GM12864 (cell line): ENCODE data around the gene GALNT14.

Experiments
- DNase-seq: peaks from one replicate; pipeline ENCODE4 v3.0.0-alpha.2; 2011; ENCODE audit warnings: low read depth
- H3K4me3 ChIP-seq: 2 replicates; pipeline ENCODE4 v1.5.1; 2011; ENCODE audit warnings: mild to moderate bottlenecking, low read depth, low read length, control low read depth
- CTCF ChIP-seq: IDR thresholded peaks from 2 replicates; pipeline ENCODE4 v1.5.1; 2011; ENCODE audit warnings: low read depth, mild to moderate bottlenecking, moderate library complexity, low read length, control low read depth, inconsistent platforms; ENCODE audit errors: missing control alignments

Gene GALNT14

GRCh38 chr2:31124904-31125303, 13.3 kb downstream of the GALNT14 start:
- TF ChIP-seq CTCF, result no peak
- no peak overlapping the region for H3K4me3 ChIP-seq
- no peak for DNase-seq

DNA sequence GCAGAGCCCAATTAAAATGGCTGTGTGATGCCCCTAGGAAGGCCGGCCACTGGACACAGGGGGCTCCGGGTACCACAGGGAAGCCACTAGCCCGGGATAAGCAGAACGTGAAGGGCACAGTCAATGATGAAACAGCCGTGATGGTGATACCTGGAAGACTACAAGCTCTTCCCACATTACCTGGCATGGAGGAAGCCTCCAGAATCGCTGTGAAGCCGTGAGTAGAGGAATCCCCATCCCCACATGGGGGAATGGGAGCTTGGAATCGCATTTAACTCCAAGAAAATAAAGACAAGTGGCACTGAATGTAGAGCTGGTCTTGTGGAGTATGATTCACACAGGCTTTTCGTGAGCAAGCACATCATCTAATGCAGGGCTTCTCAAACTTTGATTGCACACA, 16.1 kb downstream of the GALNT14 start:
- no peak for TF ChIP-seq CTCF
- no peak overlapping the region for H3K4me3 ChIP-seq
- DNase-seq, result no peak

DNA sequence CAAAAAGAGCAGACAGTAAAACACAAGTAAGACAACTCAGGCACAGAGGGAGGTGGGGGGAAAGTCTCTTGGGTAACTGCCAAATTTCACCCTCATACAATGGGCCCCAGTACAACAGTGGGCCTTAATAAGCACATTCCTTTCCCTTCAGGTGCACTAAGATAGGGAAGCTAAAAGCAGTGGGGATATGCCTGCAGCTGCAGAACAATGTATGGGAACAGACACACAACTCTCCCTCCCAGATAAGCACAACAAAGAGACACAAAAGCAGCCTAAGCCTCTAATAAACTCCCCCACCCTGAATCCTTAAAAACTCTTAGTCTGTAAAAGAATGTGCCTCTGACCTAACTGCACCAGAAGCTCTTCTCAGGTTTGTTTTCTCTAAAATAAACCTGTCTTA, 24.5 kb downstream of the GALNT14 start:
- no peak overlapping the region for H3K4me3 ChIP-seq
- TF ChIP-seq CTCF, result no peak
- DNase-seq, result no peak

DNA sequence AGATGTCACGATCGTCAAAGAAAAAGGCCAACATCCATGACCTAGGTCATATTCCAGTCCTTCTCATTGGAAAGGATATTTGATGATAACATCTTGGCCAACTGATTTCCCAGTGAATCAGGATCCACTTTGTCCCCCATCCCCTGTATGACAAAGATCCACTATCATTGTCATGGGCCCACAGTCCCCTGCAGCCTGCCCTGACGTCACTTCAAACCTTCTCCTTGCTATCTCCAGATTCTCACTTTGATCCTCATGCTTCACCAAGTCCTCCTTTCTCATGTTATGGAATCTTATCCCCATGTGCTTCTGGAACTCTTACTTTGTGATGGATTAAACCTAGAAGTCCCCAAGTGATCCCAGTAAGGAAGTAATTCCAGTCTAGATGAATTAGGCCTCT, 25.7 kb downstream of the GALNT14 start:
- no peak for TF ChIP-seq CTCF
- no peak overlapping the region for H3K4me3 ChIP-seq
- DNase-seq, result no peak

GRCh38 chr2:31110998-31111397, 27.2 kb downstream of the GALNT14 start:
- DNase-seq, result no peak
- no peak overlapping the region for H3K4me3 ChIP-seq
- no peak for TF ChIP-seq CTCF

- DNase-seq, result no peak
- no peak overlapping the region for H3K4me3 ChIP-seq
- no peak for TF ChIP-seq CTCF
Observed at GRCh38 chr2:31110431-31110830, 27.8 kb downstream of the GALNT14 start.

GRCh38 chr2:31109633-31110192, 28.5 kb downstream of the GALNT14 start:
- no peak for DNase-seq
- no peak for TF ChIP-seq CTCF

More at GRCh38 chr2:31109633-31110192, 28.5 kb downstream of the GALNT14 start:
- H3K4me3 ChIP-seq, result no peak overlapping the region
